Measurements from ENCODE around the gene PBRM1.

Gene PBRM1

DNA sequence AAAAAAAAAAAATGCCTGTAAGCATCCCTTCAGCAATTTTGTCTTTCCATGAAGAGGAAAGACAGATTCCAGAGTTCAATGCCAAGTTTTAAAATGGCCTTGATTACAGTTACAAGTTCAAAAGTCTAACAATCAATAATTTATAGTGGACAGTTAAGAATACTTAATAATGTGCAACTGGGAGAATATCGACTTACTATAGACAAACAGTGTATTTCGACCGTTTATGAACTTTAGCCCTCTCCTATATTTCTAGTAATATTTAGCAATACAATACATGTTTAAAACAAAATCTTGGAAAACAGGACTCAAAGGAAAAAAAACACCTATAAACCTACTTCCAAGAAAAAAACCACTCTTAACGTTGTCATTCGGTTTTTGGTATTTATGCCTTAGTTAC, 1.5 kb downstream of the PBRM1 start:
- TF ChIP-seq, protein P1, sequence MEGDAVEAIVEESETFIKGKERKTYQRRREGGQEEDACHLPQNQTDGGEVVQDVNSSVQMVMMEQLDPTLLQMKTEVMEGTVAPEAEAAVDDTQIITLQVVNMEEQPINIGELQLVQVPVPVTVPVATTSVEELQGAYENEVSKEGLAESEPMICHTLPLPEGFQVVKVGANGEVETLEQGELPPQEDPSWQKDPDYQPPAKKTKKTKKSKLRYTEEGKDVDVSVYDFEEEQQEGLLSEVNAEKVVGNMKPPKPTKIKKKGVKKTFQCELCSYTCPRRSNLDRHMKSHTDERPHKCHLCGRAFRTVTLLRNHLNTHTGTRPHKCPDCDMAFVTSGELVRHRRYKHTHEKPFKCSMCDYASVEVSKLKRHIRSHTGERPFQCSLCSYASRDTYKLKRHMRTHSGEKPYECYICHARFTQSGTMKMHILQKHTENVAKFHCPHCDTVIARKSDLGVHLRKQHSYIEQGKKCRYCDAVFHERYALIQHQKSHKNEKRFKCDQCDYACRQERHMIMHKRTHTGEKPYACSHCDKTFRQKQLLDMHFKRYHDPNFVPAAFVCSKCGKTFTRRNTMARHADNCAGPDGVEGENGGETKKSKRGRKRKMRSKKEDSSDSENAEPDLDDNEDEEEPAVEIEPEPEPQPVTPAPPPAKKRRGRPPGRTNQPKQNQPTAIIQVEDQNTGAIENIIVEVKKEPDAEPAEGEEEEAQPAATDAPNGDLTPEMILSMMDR (IDR thresholded peaks at IDR 0.05; ENCODE audit: extremely low read depth, insufficient read depth, missing control alignments), result no peak
- in situ Hi-C loops (cut with MboI; ENCODE audit: low pct_unique_long_range_greater_than_20kb, low sequenced_read_pairs, unreplicated experiment), result no loop called here
- DNase-seq (ENCODE audit: low spot score), result no peak

DNA sequence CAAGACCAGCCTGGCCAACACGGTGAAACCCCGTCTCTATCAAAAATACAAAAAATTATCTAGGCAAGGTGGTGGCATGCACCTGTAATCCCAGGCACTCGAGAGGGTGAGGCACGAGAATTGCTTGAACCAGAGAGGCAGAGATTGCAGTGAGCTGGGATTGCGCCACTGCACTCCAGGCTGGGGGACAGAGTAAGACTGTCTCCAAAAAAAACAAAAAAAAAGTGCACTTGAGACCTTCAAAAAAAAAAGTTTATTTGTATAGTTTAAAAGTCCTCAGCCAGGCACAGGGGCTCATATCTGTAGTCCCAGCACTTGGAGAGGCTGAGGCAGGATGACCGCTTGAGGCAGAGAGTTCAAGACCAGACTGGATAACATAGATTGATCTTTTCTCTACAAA, 2.1 kb downstream of the PBRM1 start:
- no peak for DNase-seq (ENCODE audit: low spot score)
- in situ Hi-C loops (cut with MboI; ENCODE audit: low pct_unique_long_range_greater_than_20kb, low sequenced_read_pairs, unreplicated experiment), result no loop called here
- TF ChIP-seq, protein P1 (IDR thresholded peaks at IDR 0.05; ENCODE audit: extremely low read depth, insufficient read depth, missing control alignments), result no peak

DNA sequence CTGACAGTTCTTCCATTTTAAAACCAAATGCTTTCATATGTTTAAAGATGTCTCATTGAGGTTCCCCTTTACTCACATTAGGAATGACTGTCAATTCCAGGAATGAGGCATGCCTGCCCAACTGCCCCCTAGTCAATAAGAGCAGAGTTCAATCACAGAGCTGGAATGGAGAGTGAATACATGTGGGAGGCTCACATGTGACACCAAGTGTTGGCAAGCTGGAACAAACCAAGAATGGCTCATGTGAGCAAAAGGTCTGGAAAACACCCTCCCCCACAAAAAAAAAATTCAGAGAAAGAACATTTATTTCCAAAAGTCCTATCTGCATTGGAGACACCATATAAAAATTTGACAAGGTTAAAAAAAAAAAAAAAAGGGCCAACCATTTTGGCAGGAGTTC, 3.7 kb downstream of the PBRM1 start:
- in situ Hi-C loops (cut with MboI; ENCODE audit: low pct_unique_long_range_greater_than_20kb, low sequenced_read_pairs, unreplicated experiment), result no loop called here
- TF ChIP-seq, protein P1 (IDR thresholded peaks at IDR 0.05; ENCODE audit: extremely low read depth, insufficient read depth, missing control alignments), result peak; percentile 33
- no peak for DNase-seq (ENCODE audit: low spot score)

DNA sequence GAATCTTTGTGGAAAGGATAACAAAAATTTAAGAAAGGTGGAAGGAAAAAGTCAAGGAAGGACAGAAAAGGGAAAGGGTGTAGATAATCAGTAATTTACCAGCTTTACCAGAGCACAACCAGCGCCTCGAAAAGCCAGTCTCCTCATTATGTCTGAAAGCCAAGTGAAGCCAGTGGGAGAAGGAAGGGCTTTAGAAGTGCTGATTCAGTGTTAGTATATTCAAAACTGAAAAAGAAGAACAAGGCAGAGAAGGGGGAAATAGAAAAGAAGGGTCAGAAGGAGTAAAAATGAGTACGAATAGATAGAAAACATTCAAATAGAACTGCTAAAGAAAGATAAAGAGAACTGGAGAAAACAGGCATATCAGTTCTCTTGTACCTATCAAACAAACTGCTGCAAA, 4.1 kb downstream of the PBRM1 start:
- in situ Hi-C loops (cut with MboI; ENCODE audit: low pct_unique_long_range_greater_than_20kb, low sequenced_read_pairs, unreplicated experiment), result no loop called here
- DNase-seq (ENCODE audit: low spot score), result no peak

DNA sequence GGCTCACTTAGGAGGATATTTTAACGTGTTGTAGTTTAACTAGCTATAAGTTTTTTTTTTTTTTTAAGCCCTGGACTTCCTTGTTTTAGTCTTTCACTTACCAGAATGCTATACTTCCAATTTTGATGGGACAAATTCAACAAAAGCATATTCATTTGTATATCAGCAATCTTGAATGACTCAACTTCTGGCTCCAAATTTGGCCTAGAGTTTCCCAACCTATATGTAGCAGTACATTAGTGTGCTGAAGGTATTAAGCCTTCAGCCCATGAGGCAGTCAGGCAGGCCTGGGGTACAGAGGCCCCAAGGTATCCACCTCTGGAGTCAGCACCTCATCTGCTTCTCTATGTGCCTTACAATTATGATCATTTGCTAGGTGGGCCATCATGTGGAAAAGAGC, 5.9 kb downstream of the PBRM1 start:
- TF ChIP-seq, protein P1 (IDR thresholded peaks at IDR 0.05; ENCODE audit: extremely low read depth, insufficient read depth, missing control alignments), result no peak
- in situ Hi-C loops (cut with MboI; ENCODE audit: low pct_unique_long_range_greater_than_20kb, low sequenced_read_pairs, unreplicated experiment), result no loop called here
- no peak for DNase-seq (ENCODE audit: low spot score)

More for the DNA sequence above, 4.1 kb downstream of the PBRM1 start:
- TF ChIP-seq, protein P1 (IDR thresholded peaks at IDR 0.05; ENCODE audit: extremely low read depth, insufficient read depth, missing control alignments), result no peak

DNA sequence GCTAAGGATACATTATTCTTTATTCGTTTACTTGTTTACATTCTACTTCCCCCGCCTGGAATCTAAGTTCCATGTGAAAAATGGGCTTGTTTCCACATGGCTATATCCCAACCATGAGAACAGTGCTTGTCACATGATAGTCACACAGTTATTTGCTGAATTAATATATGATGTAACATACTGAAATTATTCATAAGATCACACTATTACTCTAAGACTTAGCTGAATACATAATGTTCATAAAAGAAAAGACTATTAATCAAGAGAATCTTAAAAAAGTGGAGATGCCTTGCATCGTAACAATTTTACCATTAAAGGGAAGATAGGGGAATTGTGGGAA, 6.5 kb downstream of the PBRM1 start:
- DNase-seq (ENCODE audit: low spot score), result no peak
- in situ Hi-C loops (cut with MboI; ENCODE audit: low pct_unique_long_range_greater_than_20kb, low sequenced_read_pairs, unreplicated experiment), result no loop called here
- TF ChIP-seq, protein P1 (IDR thresholded peaks at IDR 0.05; ENCODE audit: extremely low read depth, insufficient read depth, missing control alignments), result no peak

Data from GM13977 (cell line).